HepG2 (cell line): ENCODE results near the gene ATP2A2. TPM values are rescaled to one million over a fixed set of nuclear protein-coding genes. Genes with fewer than 3 reads are reported as not detected.

Source experiments
- ATAC-seq: fragments of 200-7000 bp; cut with Tn5 transposase; 3 replicates; pipeline ENCODE4 v1.9.1; 2020; ENCODE audit warnings: mild to moderate bottlenecking, moderate library complexity
- BruUV-seq: library from RNA; stranded (reverse); fragments of 400-500 nt; replicated peaks from 2 replicates; lab custom pipeline; 2021; lab: Mats Ljungman, UMichigan
- CTCF ChIA-PET: fragments of 300-600 bp; formaldehyde crosslinking; extraction: SDS; loops from one replicate; lab custom pipeline; 2021; ENCODE audit warnings: low total read pairs, inconsistent platforms, low intra/inter-chr PET ratio; lab: Yijun Ruan, JAX
- POLR2A ChIA-PET: fragments of 350-600 bp; sonication (Branson Sonifier 250); formaldehyde crosslinking; loops from one replicate; lab custom pipeline; 2020; ENCODE audit warnings: antibody characterized with exemption, inconsistent platforms; lab: Yijun Ruan, JAX
- DNase-seq: peaks from one replicate; pipeline ENCODE4 v3.0.0-alpha.2; 2015; ENCODE audit warnings: low spot score
- FAIRE-seq: peaks from 3 replicates; lab custom pipeline; 2011; peaks lifted over from hg19 to GRCh38; lab: Jason Lieb, UNC
- H2AFZ ChIP-seq: one replicate; pipeline ENCODE4 v1.6.1; 2011; ENCODE audit warnings: low read length, inconsistent platforms
- H3K27ac ChIP-seq: fragments of 300-600 bp; 3 replicates; pipeline ENCODE4 v1.8.0; 2011; ENCODE audit warnings: mixed run types, mild to moderate bottlenecking, mixed read lengths, low read length, inconsistent platforms; ENCODE audit not compliant: insufficient read depth; ENCODE audit errors: extremely low read length
- H3K27me3 ChIP-seq, 2 experiments: fragments of 200-600 bp in 1 of 2; 2 replicates in 1 of 2; 3 replicates in 1 of 2; pipeline versions ENCODE4 v1.6.0 to v1.8.0; 2011; ENCODE audit warnings: low read length in 2 of 2, mild to moderate bottlenecking in 2 of 2, moderate library complexity in 2 of 2, inconsistent platforms in 1 of 2; ENCODE audit not compliant: insufficient read depth in 2 of 2, control insufficient read depth in 1 of 2
- H3K36me3 ChIP-seq, 2 experiments: fragments of 200-600 bp in 1 of 2; replicated peaks in 1 of 2; 2 replicates in 1 of 2; 3 replicates in 1 of 2; pipeline versions ENCODE4 v1.5.1 to v1.8.0; 2011; ENCODE audit warnings: low read length in 2 of 2, inconsistent platforms in 1 of 2; ENCODE audit not compliant: insufficient read depth in 2 of 2, control insufficient read depth in 1 of 2
- H3K4me1 ChIP-seq: 2 replicates; pipeline ENCODE4 v1.5.1; 2012; ENCODE audit warnings: low read length, inconsistent platforms; ENCODE audit not compliant: insufficient read depth
- H3K4me2 ChIP-seq: 2 replicates; pipeline ENCODE4 v1.6.0; 2011; ENCODE audit warnings: low read depth, low read length, inconsistent platforms
- H3K4me3 ChIP-seq, 3 experiments: fragments of 200-600 bp in 1 of 3; sonication (generic), shearing (Covaris generic) in 1 of 3; replicated peaks in 1 of 3; 2 replicates each; pipeline ENCODE4 v1.5.1; 2011 to 2016; ENCODE audit warnings: low read length in 3 of 3, inconsistent platforms in 2 of 3, low read depth in 2 of 3, mild to moderate bottlenecking in 2 of 3, control low read depth in 1 of 3, mixed read lengths in 1 of 3; ENCODE audit not compliant: insufficient read depth in 1 of 3
- H3K79me2 ChIP-seq: one replicate; pipeline ENCODE4 v1.6.1; 2011; ENCODE audit warnings: low read length, inconsistent platforms; ENCODE audit not compliant: insufficient read depth
- H3K9ac ChIP-seq: 2 replicates; pipeline ENCODE4 v1.6.0; 2011; ENCODE audit warnings: mild to moderate bottlenecking, low read depth, low read length, inconsistent platforms; ENCODE audit not compliant: insufficient read depth
- H3K9me3 ChIP-seq: 2 replicates; pipeline ENCODE4 v1.5.1; 2012; ENCODE audit warnings: mild to moderate bottlenecking, low read length
- H4K20me1 ChIP-seq: 2 replicates; pipeline ENCODE4 v1.6.0; 2011; ENCODE audit warnings: inconsistent platforms, mild to moderate bottlenecking, low read length, moderate library complexity; ENCODE audit not compliant: insufficient read depth
- FOXK1 ChIP-seq: sonication (generic); formaldehyde crosslinking; IDR thresholded peaks from 2 replicates; pipeline ENCODE4 v1.4.0; 2020; ENCODE audit warnings: low read depth, missing genetic modification reagents, borderline replicate concordance
- GABPA ChIP-seq, 2 experiments: IDR thresholded peaks; 2 replicates each; pipeline ENCODE4 v1.6.1; 2011 to 2016; ENCODE audit warnings: low read depth in 2 of 2, low read length in 1 of 2, missing biosample characterization in 1 of 2, missing genetic modification characterization in 1 of 2
- IKZF1 ChIP-seq: fragments of 450-650 bp; IDR thresholded peaks from 2 replicates; pipeline ENCODE4 v1.7.1; 2016
- KDM4B ChIP-seq: sonication (generic); formaldehyde crosslinking; IDR thresholded peaks from 2 replicates; pipeline ENCODE4 v1.4.0; 2020; ENCODE audit warnings: missing genetic modification reagents
- KDM5B ChIP-seq: sonication (generic); formaldehyde crosslinking; IDR thresholded peaks from 2 replicates; pipeline ENCODE4 v1.4.0; 2020; ENCODE audit warnings: missing genetic modification reagents, mild to moderate bottlenecking, borderline replicate concordance
- KLF6 ChIP-seq: IDR thresholded peaks from 2 replicates; pipeline ENCODE4 v1.8.0; 2016; ENCODE audit warnings: missing biosample characterization, missing genetic modification reagents
- RXRA ChIP-seq: sonication (generic); formaldehyde crosslinking; IDR thresholded peaks from 2 replicates; pipeline ENCODE4 v1.5.1; 2020; ENCODE audit warnings: missing genetic modification reagents
- ZBTB1 ChIP-seq: sonication (generic); formaldehyde crosslinking; IDR thresholded peaks from 2 replicates; pipeline ENCODE4 v1.4.0; 2020; ENCODE audit warnings: missing genetic modification reagents, borderline replicate concordance
- ZFP91 ChIP-seq: sonication (generic); formaldehyde crosslinking; IDR thresholded peaks from 2 replicates; pipeline ENCODE4 v1.9.0; 2022; ENCODE audit warnings: missing genetic modification reagents, mild to moderate bottlenecking, borderline replicate concordance
- ZNF644 ChIP-seq: IDR thresholded peaks from 2 replicates; pipeline ENCODE4 v1.6.1; 2016; ENCODE audit warnings: low read depth
- WGBS: methylation state at CpG from one replicate; pipeline ENCODE4 v1.1.6; 2017; ENCODE audit warnings: low lambda C conversion rate; 5-methylcytosine and 5-hydroxymethylcytosine counted together
- in situ Hi-C: cut with HindIII; loops from 2 replicates; pipeline ENCODE4 v1.10.0; 2017; ENCODE audit warnings: low pct_unique_long_range_greater_than_20kb; ENCODE audit not compliant: extremely low pct_ligation_motif_present
- intact Hi-C: fragments of 100-400 bp; cut with micrococcal nuclease; formaldehyde crosslinking; loops from one replicate; pipeline ENCODE4 v1.10.0; 2022; ENCODE audit not compliant: unreplicated experiment
- polyA plus RNA-seq, 8 experiments: library from polyadenylated mRNA; depleted of rRNA in 3 of 8; stranded (reverse) in 7 of 8; unstranded in 1 of 8; fragments of >200 nt; fragmentation: Illumina TruSeq in 4 of 8; extraction: Trizol in 4 of 8; gene quantifications; 2 replicates each; pipeline versions ENCODE4 v1.2.1 to v1.2.3, GENCODE V29; 2011 to 2016; ENCODE audit warnings: low read depth in 4 of 8, missing spikeins in 1 of 8, mixed read lengths in 1 of 8; ENCODE audit not compliant: insufficient read depth in 1 of 8
- total RNA-seq, 5 experiments: library from RNA; depleted of rRNA; stranded (reverse); fragments of >200 nt; fragmentation: Illumina TruSeq; extraction: Trizol; gene quantifications; 2 replicates each; pipeline ENCODE4 v1.2.3, GENCODE V29; 2016; ENCODE audit warnings: low read depth in 1 of 5
- TF ChIP-seq, protein P1 (sequence below): sonication (generic); formaldehyde crosslinking; IDR thresholded peaks from 2 replicates; pipeline ENCODE4 v1.4.0; 2020; ENCODE audit warnings: mild to moderate bottlenecking, missing genetic modification reagents
- TF ChIP-seq, protein P2 (sequence below): IDR thresholded peaks from 2 replicates; pipeline ENCODE4 v1.6.1; 2016
- TF ChIP-seq, protein P3 (sequence below): sonication (generic); formaldehyde crosslinking; IDR thresholded peaks from 2 replicates; pipeline ENCODE4 v1.4.0; 2020; ENCODE audit warnings: mild to moderate bottlenecking, missing genetic modification reagents
- TF ChIP-seq, protein P4 (sequence below): sonication (generic); formaldehyde crosslinking; IDR thresholded peaks from 2 replicates; pipeline ENCODE4 v1.5.1; 2020; ENCODE audit warnings: mild to moderate bottlenecking, missing genetic modification reagents, moderate library complexity

Gene ATP2A2
- total and polyA plus RNA-seq, 2 of the 13 experiments (the other 11 are each of a cell fraction or from before 2014, with no cell fraction given): 35.4 to 85.5 TPM

DNA sequence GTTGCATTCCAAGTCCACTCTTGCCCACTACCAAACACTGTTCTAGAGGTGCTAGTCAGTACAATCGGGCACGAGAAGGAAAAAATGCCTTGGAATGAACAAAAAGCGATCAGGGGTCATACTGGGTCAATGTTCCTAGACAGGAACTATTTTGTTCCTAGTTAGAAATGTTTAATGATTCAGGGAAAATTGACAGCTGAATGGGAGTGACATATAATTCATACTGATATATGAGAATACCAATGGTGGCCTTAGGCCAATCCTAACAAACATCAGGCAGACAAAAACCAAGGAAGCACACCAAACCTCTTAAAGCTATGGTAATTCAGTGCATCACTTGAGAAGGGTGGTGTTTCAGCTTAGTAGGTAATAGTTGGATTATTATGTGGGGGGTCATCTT is 71.4 kb downstream of the ATP2A2 start (continued):
- no peak for TF ChIP-seq GABPA (IDR thresholded peaks at IDR 0.05; ENCODE audit: low read depth, low read length)
- no peak for TF ChIP-seq GABPA (CRISPR knock-in tag; IDR thresholded peaks at IDR 0.05; ENCODE audit: low read depth)
- TF ChIP-seq FOXK1 (CRISPR knock-in tag): no peak
- no peak for TF ChIP-seq IKZF1
- no peak for TF ChIP-seq ZNF644 (CRISPR knock-in tag)
- TF ChIP-seq, protein P1, sequence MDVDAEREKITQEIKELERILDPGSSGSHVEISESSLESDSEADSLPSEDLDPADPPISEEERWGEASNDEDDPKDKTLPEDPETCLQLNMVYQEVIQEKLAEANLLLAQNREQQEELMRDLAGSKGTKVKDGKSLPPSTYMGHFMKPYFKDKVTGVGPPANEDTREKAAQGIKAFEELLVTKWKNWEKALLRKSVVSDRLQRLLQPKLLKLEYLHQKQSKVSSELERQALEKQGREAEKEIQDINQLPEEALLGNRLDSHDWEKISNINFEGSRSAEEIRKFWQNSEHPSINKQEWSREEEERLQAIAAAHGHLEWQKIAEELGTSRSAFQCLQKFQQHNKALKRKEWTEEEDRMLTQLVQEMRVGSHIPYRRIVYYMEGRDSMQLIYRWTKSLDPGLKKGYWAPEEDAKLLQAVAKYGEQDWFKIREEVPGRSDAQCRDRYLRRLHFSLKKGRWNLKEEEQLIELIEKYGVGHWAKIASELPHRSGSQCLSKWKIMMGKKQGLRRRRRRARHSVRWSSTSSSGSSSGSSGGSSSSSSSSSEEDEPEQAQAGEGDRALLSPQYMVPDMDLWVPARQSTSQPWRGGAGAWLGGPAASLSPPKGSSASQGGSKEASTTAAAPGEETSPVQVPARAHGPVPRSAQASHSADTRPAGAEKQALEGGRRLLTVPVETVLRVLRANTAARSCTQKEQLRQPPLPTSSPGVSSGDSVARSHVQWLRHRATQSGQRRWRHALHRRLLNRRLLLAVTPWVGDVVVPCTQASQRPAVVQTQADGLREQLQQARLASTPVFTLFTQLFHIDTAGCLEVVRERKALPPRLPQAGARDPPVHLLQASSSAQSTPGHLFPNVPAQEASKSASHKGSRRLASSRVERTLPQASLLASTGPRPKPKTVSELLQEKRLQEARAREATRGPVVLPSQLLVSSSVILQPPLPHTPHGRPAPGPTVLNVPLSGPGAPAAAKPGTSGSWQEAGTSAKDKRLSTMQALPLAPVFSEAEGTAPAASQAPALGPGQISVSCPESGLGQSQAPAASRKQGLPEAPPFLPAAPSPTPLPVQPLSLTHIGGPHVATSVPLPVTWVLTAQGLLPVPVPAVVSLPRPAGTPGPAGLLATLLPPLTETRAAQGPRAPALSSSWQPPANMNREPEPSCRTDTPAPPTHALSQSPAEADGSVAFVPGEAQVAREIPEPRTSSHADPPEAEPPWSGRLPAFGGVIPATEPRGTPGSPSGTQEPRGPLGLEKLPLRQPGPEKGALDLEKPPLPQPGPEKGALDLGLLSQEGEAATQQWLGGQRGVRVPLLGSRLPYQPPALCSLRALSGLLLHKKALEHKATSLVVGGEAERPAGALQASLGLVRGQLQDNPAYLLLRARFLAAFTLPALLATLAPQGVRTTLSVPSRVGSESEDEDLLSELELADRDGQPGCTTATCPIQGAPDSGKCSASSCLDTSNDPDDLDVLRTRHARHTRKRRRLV (CRISPR knock-in tag): no peak
- no peak for TF ChIP-seq KDM5B (CRISPR knock-in tag)
- no peak for TF ChIP-seq ZBTB1 (CRISPR knock-in tag)
- TF ChIP-seq, all 625 proteins: peak for 0

DNA sequence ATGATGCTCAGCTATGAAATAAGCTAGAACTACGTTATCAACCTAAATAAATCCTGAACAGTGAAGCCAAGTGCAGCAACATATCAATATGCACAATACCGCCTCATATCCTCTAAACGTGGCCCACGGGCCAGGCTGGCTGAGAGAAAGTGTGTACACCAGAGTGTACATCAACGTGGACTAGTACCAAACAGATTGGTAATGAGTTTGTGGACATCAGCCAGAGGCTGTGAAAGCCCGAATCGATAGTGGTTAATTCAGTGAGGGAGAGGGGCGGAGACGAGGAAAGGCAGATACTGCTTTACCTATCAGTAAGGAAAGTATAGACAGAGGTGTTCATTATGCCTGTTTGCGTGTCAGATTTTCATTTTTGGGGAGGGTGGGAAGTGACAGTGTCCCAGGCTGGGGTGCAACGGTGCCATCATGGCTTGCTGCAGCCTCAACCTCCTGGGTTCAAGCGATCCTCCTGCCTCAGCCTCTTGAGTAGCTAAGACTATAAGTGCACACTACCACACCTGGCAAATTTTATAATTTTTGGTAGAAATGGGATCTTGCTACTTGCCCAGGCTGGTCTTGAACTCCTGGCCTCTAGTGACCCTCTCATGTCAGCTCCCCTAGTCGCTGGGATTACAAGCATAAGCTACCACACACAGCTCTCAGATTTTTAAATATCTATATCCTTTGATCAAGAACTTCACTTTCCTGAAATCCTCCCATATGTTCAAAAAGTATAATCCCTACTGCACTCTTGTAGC is 72.3 kb downstream of the ATP2A2 start:
- Histone ChIP-seq H3K4me3 (no peak overlapping the region), H3K4me1 (no peaks in the 10 kb centered on the region), H3K27me3 (no peaks in the 10 kb centered on the region), H3K79me2 (no peaks in the 10 kb centered on the region), H3K9ac (no peak overlapping the region), H3K27ac (no peak overlapping the region), H3K4me2 (no peak overlapping the region), H2AFZ (no peak overlapping the region), H4K20me1 (no peaks in the 10 kb centered on the region), H3K36me3 (peaks cover 1 to 20% of the 10 kb centered on the region in 2 experiments; a peak in 2 of 5 replicates), H3K9me3 (no peaks in the 10 kb centered on the region)
- in situ Hi-C loops: no loop called here
- CTCF ChIA-PET: no interaction called here
- ATAC-seq (no peak), DNase-seq (no peak), FAIRE-seq (no peak)
- POLR2A ChIA-PET: no interaction called here
- WGBS: 85% methylated on average over 13 of the region's 13 CpGs
- BruUV-seq: no TSS peak
- intact Hi-C loops: no loop called here
- TF ChIP-seq KLF6 (CRISPR knock-in tag) (no peak), ZFP91 (no peak), KDM4B (CRISPR knock-in tag) (no peak), RXRA (no peak)
- TF ChIP-seq, protein P2, sequence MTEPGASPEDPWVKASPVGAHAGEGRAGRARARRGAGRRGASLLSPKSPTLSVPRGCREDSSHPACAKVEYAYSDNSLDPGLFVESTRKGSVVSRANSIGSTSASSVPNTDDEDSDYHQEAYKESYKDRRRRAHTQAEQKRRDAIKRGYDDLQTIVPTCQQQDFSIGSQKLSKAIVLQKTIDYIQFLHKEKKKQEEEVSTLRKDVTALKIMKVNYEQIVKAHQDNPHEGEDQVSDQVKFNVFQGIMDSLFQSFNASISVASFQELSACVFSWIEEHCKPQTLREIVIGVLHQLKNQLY (CRISPR knock-in tag): no peak
- TF ChIP-seq, protein P3, sequence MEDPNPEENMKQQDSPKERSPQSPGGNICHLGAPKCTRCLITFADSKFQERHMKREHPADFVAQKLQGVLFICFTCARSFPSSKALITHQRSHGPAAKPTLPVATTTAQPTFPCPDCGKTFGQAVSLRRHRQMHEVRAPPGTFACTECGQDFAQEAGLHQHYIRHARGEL: no peak
- TF ChIP-seq, protein P4, sequence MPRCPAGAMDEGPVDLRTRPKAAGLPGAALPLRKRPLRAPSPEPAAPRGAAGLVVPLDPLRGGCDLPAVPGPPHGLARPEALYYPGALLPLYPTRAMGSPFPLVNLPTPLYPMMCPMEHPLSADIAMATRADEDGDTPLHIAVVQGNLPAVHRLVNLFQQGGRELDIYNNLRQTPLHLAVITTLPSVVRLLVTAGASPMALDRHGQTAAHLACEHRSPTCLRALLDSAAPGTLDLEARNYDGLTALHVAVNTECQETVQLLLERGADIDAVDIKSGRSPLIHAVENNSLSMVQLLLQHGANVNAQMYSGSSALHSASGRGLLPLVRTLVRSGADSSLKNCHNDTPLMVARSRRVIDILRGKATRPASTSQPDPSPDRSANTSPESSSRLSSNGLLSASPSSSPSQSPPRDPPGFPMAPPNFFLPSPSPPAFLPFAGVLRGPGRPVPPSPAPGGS (CRISPR knock-in tag): no peak
